Measurements from ENCODE around the gene CAMKMT. TPM values are rescaled to one million over a fixed set of nuclear protein-coding genes. Genes with fewer than 3 reads are reported as not detected.

Gene CAMKMT
- total RNA-seq, 3 donors from 2014 or later: 6.4 to 11.8 (median 10.5) TPM

- no peaks in the 10 kb centered on the region for H3K9me3 ChIP-seq
- intact Hi-C loops (cut with DNase I; ENCODE audit: low total_unique reads): loop anchor here (10.0 kb wide), 1 partner anchor 1199 kb away; no protein-coding TSS in a partner anchor
- H3K4me1 ChIP-seq: no peaks in the 10 kb centered on the region
- TF ChIP-seq POLR2A (IDR thresholded peaks at IDR 0.05) (no peak), CTCF (IDR thresholded peaks at IDR 0.05) (no peak), POLR2AphosphoS5 (IDR thresholded peaks at IDR 0.05) (no peak)
- DNase-seq (ENCODE audit: low spot score in 2 of 2): no peak
- no peak overlapping the region for H3K4me3 ChIP-seq
- no peaks in the 10 kb centered on the region for H3K27me3 ChIP-seq
- no peaks in the 10 kb centered on the region for H3K36me3 ChIP-seq
- H3K27ac ChIP-seq: peak overlapping the region in 1 of 2 donors; percentile 6
Observed at GRCh38 chr2:44745922-44746766, 384.4 kb downstream of the CAMKMT start.

GRCh38 chr2:44746856-44747615 is 385.3 kb downstream of the CAMKMT start:
- DNase-seq (ENCODE audit: low spot score in 2 of 2): no peak
- no peaks in the 10 kb centered on the region for H3K9me3 ChIP-seq
- no peaks in the 10 kb centered on the region for H3K27me3 ChIP-seq
- intact Hi-C loops (cut with DNase I; ENCODE audit: low total_unique reads): loop anchor here (10.0 kb wide), 1 partner anchor 1198 kb away; no protein-coding TSS in a partner anchor
- H3K4me3 ChIP-seq: no peak overlapping the region
- no peaks in the 10 kb centered on the region for H3K4me1 ChIP-seq
- TF ChIP-seq POLR2A (IDR thresholded peaks at IDR 0.05): no peak
- TF ChIP-seq CTCF (IDR thresholded peaks at IDR 0.05): no peak
- TF ChIP-seq POLR2AphosphoS5 (IDR thresholded peaks at IDR 0.05): no peak
- H3K36me3 ChIP-seq: no peaks in the 10 kb centered on the region
- peak overlapping the region; percentile 0 to 58 for H3K27ac ChIP-seq

- no peak overlapping the region for H3K4me3 ChIP-seq
- no peaks in the 10 kb centered on the region for H3K27me3 ChIP-seq
- no peaks in the 10 kb centered on the region for H3K9me3 ChIP-seq
- H3K27ac ChIP-seq: peak overlapping the region; percentile 0 to 58
- no peaks in the 10 kb centered on the region for H3K36me3 ChIP-seq
- intact Hi-C loops (cut with DNase I; ENCODE audit: low total_unique reads): loop anchor here (10.0 kb wide), 1 partner anchor 1197 kb away; no protein-coding TSS in a partner anchor
- H3K4me1 ChIP-seq: no peaks in the 10 kb centered on the region
- no peak for TF ChIP-seq POLR2A (IDR thresholded peaks at IDR 0.05)
- DNase-seq (ENCODE audit: low spot score in 2 of 2): no peak
Observed at GRCh38 chr2:44747794-44748193, 386.0 kb downstream of the CAMKMT start.

GRCh38 chr2:44751754-44752479 is 390.2 kb downstream of the CAMKMT start:
- H3K27ac ChIP-seq: no peak overlapping the region
- no peak overlapping the region for H3K4me3 ChIP-seq
- DNase-seq (ENCODE audit: low spot score in 2 of 2): no peak
- TF ChIP-seq POLR2A (IDR thresholded peaks at IDR 0.05) (no peak), CTCF (IDR thresholded peaks at IDR 0.05) (no peak), POLR2AphosphoS5 (IDR thresholded peaks at IDR 0.05) (no peak)
- H3K9me3 ChIP-seq: no peaks in the 10 kb centered on the region
- no peaks in the 10 kb centered on the region for H3K27me3 ChIP-seq
- no peaks in the 10 kb centered on the region for H3K4me1 ChIP-seq
- H3K36me3 ChIP-seq: no peaks in the 10 kb centered on the region
- intact Hi-C loops (cut with DNase I; ENCODE audit: low total_unique reads): no loop called here

GRCh38 chr2:44752761-44753160 is 391.0 kb downstream of the CAMKMT start:
- no peak overlapping the region for H3K27ac ChIP-seq
- H3K4me1 ChIP-seq: no peaks in the 10 kb centered on the region

More at GRCh38 chr2:44752761-44753160, 391.0 kb downstream of the CAMKMT start:
- intact Hi-C loops (cut with DNase I; ENCODE audit: low total_unique reads): no loop called here
- Histone ChIP-seq H3K36me3 (no peaks in the 10 kb centered on the region), H3K4me3 (no peak overlapping the region), H3K9me3 (no peaks in the 10 kb centered on the region), H3K27me3 (no peaks in the 10 kb centered on the region)
- TF ChIP-seq POLR2AphosphoS5 (IDR thresholded peaks at IDR 0.05) (no peak), POLR2A (IDR thresholded peaks at IDR 0.05) (no peak), CTCF (IDR thresholded peaks at IDR 0.05) (no peak)
- no peak for DNase-seq (ENCODE audit: low spot score in 2 of 2)
